PFSK-1 (cell line): Measurements from ENCODE around the gene R3HDM1.

Source experiments
- FOXP2 ChIP-seq: optimal IDR thresholded peaks from 2 replicates; pipeline ENCODE3; 2011; ENCODE audit warnings: borderline replicate concordance, control low read depth, inconsistent platforms; ENCODE audit not compliant: insufficient read depth; ENCODE audit errors: extremely low read length, extremely low read depth
- POLR2AphosphoS5 ChIP-seq: IDR thresholded peaks from 2 replicates; pipeline ENCODE4 v1.6.1; 2012; ENCODE audit warnings: low read depth, mild to moderate bottlenecking, control low read depth, low read length, moderate library complexity
- SIN3A ChIP-seq: IDR thresholded peaks from 2 replicates; pipeline ENCODE4 v1.6.1; 2012; ENCODE audit warnings: mild to moderate bottlenecking, low read length, moderate library complexity, borderline replicate concordance; ENCODE audit not compliant: insufficient read depth
- TAF1 ChIP-seq: IDR thresholded peaks from 2 replicates; pipeline ENCODE4 v1.6.1; 2012; ENCODE audit warnings: low read length, control low read depth, borderline replicate concordance; ENCODE audit not compliant: insufficient read depth
- TF ChIP-seq, protein P1 (sequence below), 2 experiments: IDR thresholded peaks; 2 replicates each; pipeline versions ENCODE4 v1.6.1 to v1.8.0; 2011 to 2012; ENCODE audit warnings: low read depth in 2 of 2, low read length in 2 of 2, control low read depth in 1 of 2, inconsistent platforms in 1 of 2, mild to moderate bottlenecking in 1 of 2, moderate library complexity in 1 of 2; ENCODE audit not compliant: insufficient read depth in 1 of 2

The R3HDM1 gene

DNA sequence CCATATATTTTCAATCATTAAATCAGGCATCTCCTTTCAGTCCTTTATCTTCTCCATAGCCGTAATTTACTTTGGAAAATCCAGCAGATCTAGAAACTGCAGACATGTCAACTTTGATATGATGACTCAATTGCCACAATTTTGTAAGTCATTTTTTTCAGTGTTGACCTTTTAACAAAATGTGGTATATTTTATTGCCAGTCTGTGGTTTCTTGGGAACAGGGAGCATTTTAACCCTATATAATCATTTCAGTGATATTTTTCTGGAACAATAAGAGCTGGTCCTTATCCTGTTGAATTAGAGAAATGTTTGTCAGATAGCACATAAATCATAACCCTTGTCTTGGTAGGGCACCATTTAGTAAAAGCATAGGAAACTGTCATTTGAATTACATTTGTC lies 119.4 kb downstream of the R3HDM1 start:
- TF ChIP-seq SIN3A (no peak), FOXP2 (no peak), TAF1 (no peak), POLR2AphosphoS5 (no peak)
- TF ChIP-seq, protein P1, sequence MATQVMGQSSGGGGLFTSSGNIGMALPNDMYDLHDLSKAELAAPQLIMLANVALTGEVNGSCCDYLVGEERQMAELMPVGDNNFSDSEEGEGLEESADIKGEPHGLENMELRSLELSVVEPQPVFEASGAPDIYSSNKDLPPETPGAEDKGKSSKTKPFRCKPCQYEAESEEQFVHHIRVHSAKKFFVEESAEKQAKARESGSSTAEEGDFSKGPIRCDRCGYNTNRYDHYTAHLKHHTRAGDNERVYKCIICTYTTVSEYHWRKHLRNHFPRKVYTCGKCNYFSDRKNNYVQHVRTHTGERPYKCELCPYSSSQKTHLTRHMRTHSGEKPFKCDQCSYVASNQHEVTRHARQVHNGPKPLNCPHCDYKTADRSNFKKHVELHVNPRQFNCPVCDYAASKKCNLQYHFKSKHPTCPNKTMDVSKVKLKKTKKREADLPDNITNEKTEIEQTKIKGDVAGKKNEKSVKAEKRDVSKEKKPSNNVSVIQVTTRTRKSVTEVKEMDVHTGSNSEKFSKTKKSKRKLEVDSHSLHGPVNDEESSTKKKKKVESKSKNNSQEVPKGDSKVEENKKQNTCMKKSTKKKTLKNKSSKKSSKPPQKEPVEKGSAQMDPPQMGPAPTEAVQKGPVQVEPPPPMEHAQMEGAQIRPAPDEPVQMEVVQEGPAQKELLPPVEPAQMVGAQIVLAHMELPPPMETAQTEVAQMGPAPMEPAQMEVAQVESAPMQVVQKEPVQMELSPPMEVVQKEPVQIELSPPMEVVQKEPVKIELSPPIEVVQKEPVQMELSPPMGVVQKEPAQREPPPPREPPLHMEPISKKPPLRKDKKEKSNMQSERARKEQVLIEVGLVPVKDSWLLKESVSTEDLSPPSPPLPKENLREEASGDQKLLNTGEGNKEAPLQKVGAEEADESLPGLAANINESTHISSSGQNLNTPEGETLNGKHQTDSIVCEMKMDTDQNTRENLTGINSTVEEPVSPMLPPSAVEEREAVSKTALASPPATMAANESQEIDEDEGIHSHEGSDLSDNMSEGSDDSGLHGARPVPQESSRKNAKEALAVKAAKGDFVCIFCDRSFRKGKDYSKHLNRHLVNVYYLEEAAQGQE (IDR thresholded peaks at IDR 0.05; ENCODE audit: insufficient read depth in 1 of 2, low read depth in 2 of 2, low read length in 2 of 2) = no peak

DNA sequence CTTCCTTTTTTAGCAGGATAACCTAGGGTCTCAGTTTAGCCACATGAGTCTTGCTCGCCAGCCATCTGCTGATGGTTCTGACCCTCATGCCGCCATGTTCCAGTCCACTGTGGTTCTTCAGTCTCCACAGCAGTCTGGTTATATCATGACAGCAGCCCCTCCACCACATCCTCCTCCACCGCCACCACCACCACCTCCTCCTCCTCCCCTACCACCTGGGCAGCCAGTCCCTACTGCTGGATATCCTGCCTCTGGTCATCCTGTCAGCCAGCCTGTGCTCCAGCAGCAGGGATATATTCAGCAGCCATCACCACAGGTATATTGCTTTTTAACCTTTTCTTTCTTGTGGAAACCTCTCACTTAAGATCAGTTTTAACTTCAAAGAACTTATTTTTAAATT lies 120.4 kb downstream of the R3HDM1 start:
- TF ChIP-seq POLR2AphosphoS5 (no peak), TAF1 (no peak), FOXP2 (no peak), SIN3A (no peak)
- TF ChIP-seq, protein P1 (IDR thresholded peaks at IDR 0.05; ENCODE audit: insufficient read depth in 1 of 2, low read depth in 2 of 2, low read length in 2 of 2) = no peak

DNA sequence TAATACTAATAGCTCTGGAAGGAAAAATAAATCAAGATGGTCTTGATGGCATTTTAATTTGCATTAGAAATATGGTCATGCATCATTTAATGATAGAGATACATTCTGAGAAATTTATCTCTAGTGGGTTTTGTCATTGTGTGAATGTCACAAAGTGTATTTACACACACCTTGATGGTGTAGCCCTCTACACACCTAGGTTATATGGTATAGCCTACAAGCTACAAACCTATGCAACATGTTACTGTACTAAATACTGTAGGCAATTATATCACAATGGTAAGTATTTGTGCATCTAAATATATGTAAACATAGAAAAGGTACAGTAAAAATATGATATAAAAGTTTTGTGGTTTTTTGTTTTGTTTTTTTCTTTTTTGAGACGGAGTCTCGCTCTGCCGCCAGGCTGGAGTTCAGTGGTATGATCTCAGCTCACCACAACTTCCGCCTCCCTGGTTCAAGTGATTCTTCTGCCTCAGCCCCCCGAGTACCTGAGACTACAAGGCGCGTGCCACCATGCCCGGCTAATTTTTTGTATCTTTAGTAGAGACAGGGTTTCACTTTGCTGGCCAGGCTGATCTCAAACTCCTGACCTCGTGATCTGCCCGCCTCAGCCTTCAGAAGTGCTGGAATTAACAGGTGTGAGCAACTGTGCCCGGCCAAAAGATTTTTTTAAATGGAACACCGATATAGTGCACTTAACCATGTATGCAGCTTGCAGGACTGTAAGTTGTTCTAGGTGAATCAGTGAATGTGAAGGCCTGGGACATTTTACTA lies 126.7 kb downstream of the R3HDM1 start:
- TF ChIP-seq, protein P1 (IDR thresholded peaks at IDR 0.05; ENCODE audit: insufficient read depth in 1 of 2, low read depth in 2 of 2, low read length in 2 of 2) = no peak
- no peak for TF ChIP-seq POLR2AphosphoS5

DNA sequence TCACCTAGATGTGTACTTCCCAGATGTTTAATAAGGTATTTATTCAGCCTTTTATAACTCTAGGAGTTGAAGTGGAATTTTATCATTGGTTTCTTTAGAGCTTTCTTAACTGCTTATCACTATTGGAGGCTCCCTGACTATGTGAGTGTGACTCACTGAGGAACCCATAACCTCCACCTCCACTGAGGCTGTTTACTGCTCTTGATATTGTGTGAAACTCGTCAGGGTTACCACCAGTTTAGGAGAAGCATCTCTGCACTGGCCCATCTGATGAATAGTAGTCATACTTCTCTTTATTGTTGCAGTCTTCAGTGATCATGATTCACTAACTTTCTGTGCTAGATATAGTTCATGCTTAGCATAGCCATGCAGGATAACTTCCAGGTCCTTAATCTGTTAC lies 130.8 kb downstream of the R3HDM1 start:
- TF ChIP-seq SIN3A = no peak
- TF ChIP-seq FOXP2 = no peak
- TF ChIP-seq, protein P1 (IDR thresholded peaks at IDR 0.05; ENCODE audit: insufficient read depth in 1 of 2, low read depth in 2 of 2, low read length in 2 of 2) = no peak
- TF ChIP-seq TAF1 = no peak
- TF ChIP-seq POLR2AphosphoS5 = no peak

DNA sequence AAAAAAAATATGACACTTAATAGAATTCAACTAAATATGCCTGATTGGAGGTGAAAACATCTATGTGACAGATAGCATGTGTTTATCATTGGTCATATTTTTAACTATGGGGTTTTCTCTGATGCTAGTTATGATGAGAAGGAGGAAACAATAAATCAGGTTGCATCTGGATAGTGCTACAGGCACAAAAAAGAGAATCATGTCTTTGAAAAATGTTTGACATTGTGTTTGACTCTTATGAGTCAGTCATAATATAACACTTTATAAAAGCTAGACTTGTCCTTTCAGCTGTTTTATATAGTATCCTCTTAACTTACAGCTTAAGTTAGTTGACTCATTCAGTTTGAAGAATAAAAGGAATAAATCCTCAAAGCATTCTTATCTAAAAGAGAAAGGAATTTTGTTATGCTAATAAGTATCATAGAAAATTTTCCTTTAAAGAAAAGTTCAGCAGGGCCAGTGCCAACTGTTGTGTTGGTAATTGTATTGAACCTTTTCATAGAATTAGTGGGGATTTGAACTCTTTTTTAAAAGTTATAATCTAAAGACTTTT lies 131.9 kb downstream of the R3HDM1 start:
- no peak for TF ChIP-seq POLR2AphosphoS5
- TF ChIP-seq TAF1 = no peak
- TF ChIP-seq SIN3A = no peak
- TF ChIP-seq, protein P1 (IDR thresholded peaks at IDR 0.05; ENCODE audit: insufficient read depth in 1 of 2, low read depth in 2 of 2, low read length in 2 of 2) = no peak
- no peak for TF ChIP-seq FOXP2
